ENCODE results near the gene USP40.

Gene USP40

DNA sequence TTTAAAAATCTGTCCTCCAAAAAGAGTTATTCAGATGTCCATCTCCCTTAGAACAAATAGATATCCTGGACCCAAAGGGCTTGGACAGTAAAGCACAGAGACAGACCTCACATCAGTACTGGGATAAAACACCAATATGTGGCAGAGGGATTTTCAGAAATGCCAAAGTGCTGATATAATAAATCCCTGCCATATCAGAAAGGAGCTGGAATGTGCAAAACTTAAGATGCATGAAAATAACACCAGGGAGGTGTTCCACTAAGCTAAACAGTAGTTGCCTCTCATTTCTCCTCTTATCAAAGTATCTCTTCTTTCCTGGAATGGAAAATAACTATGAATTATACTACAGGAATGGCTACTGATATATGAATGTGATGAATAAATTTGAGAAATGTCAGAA lies 13.2 kb downstream of the USP40 start:
- H2AFZ ChIP-seq (ENCODE audit: low read depth, low read length, severe bottlenecking) = no peak overlapping the region
- H3K79me2 ChIP-seq (ENCODE audit: insufficient read depth, low read length) = no peaks in the 10 kb centered on the region
- H3K4me3 ChIP-seq (ENCODE audit: insufficient read depth, low read length, poor library complexity, severe bottlenecking) = no peak overlapping the region
- H3K4me2 ChIP-seq (ENCODE audit: low read depth, low read length, poor library complexity, severe bottlenecking) = no peak overlapping the region
- TF ChIP-seq EZH2phosphoT487 (conservative IDR thresholded peaks at IDR 0.05; ENCODE audit: low read length) (no peak), CTCF (IDR thresholded peaks at IDR 0.05; ENCODE audit: insufficient read depth, low read length, poor library complexity, severe bottlenecking) (no peak)
- H3K27me3 ChIP-seq (ENCODE audit: low read length) = no peaks in the 10 kb centered on the region
- H3K9ac ChIP-seq (ENCODE audit: low read length) = no peak overlapping the region
- H3F3A ChIP-seq (ENCODE audit: insufficient read depth) = no peaks in the 10 kb centered on the region
- no peaks in the 10 kb centered on the region for H4K20me1 ChIP-seq (ENCODE audit: low read depth, low read length)
- no peaks in the 10 kb centered on the region for H3K9me3 ChIP-seq (ENCODE audit: insufficient read depth, low read length)
- H3K36me3 ChIP-seq (ENCODE audit: low read length) = no peaks in the 10 kb centered on the region
- H3K9me2 ChIP-seq (replicated peaks; ENCODE audit: insufficient read depth, low read length) = no peaks in the 10 kb centered on the region
- no peak overlapping the region for H3K27ac ChIP-seq (ENCODE audit: low read depth, low read length)

DNA sequence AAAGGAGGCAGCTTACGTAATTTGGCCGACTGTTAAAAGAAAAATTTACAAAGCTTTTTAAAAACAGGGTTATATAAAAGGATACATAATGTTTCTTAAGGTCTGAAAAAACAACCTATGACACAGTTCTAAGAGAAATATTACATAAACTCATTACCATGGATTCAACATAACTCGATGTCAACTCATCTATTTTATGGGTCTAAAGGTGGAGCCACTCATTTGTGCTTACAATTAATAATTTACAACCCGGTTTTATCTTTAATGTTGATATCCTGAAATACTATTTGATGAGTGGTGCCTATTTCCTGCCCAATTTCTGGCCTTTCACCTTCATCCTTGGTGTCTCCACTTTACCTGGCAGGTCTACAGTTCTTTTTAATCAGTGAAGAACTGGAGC lies 15.1 kb downstream of the USP40 start:
- H3K27me3 ChIP-seq (ENCODE audit: low read length) = no peaks in the 10 kb centered on the region
- no peak overlapping the region for H3K9ac ChIP-seq (ENCODE audit: low read length)
- no peak for TF ChIP-seq EZH2phosphoT487 (conservative IDR thresholded peaks at IDR 0.05; ENCODE audit: low read length)
- TF ChIP-seq CTCF (IDR thresholded peaks at IDR 0.05; ENCODE audit: insufficient read depth, low read length, poor library complexity, severe bottlenecking) = no peak
- H4K20me1 ChIP-seq (ENCODE audit: low read depth, low read length) = no peaks in the 10 kb centered on the region
- no peaks in the 10 kb centered on the region for H3K36me3 ChIP-seq (ENCODE audit: low read length)
- no peaks in the 10 kb centered on the region for H3K9me2 ChIP-seq (replicated peaks; ENCODE audit: insufficient read depth, low read length)
- no peak overlapping the region for H2AFZ ChIP-seq (ENCODE audit: low read depth, low read length, severe bottlenecking)
- no peaks in the 10 kb centered on the region for H3F3A ChIP-seq (ENCODE audit: insufficient read depth)
- no peaks in the 10 kb centered on the region for H3K79me2 ChIP-seq (ENCODE audit: insufficient read depth, low read length)
- no peak overlapping the region for H3K4me2 ChIP-seq (ENCODE audit: low read depth, low read length, poor library complexity, severe bottlenecking)
- no peak overlapping the region for H3K4me3 ChIP-seq (ENCODE audit: insufficient read depth, low read length, poor library complexity, severe bottlenecking)
- no peak overlapping the region for H3K27ac ChIP-seq (ENCODE audit: low read depth, low read length)
- H3K9me3 ChIP-seq (ENCODE audit: insufficient read depth, low read length) = no peaks in the 10 kb centered on the region

DNA sequence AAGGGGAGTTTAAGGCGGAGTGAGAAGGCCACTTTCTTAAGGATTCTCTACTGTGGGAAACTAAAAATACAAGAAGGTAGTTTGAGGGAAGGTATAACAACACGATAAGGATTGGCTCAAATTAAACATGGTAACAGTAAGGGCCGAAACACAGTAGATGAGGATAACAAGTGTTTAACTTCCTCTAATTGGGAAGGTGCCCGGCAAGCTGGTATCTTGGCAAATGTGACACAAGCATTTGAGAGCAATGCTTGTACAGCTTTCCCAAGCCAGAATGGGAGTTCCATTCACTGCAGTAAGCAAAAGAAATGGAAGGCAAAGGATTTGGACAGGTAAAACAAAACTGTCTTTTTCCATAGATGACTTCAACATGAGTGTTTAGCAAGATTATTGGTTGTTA lies 19.8 kb downstream of the USP40 start:
- Histone ChIP-seq H3K4me3 (ENCODE audit: insufficient read depth, low read length, poor library complexity, severe bottlenecking) (no peak overlapping the region), H3K27ac (ENCODE audit: low read depth, low read length) (no peak overlapping the region), H2AFZ (ENCODE audit: low read depth, low read length, severe bottlenecking) (no peak overlapping the region), H3K27me3 (ENCODE audit: low read length) (no peaks in the 10 kb centered on the region), H4K20me1 (ENCODE audit: low read depth, low read length) (no peaks in the 10 kb centered on the region), H3K4me2 (ENCODE audit: low read depth, low read length, poor library complexity, severe bottlenecking) (no peak overlapping the region), H3K9me2 (replicated peaks; ENCODE audit: insufficient read depth, low read length) (no peaks in the 10 kb centered on the region), H3K79me2 (ENCODE audit: insufficient read depth, low read length) (no peaks in the 10 kb centered on the region), H3K9me3 (ENCODE audit: insufficient read depth, low read length) (no peaks in the 10 kb centered on the region), H3K36me3 (ENCODE audit: low read length) (no peaks in the 10 kb centered on the region), H3F3A (ENCODE audit: insufficient read depth) (no peaks in the 10 kb centered on the region), H3K9ac (ENCODE audit: low read length) (no peak overlapping the region)
- TF ChIP-seq EZH2phosphoT487 (conservative IDR thresholded peaks at IDR 0.05; ENCODE audit: low read length) = no peak
- TF ChIP-seq CTCF (IDR thresholded peaks at IDR 0.05; ENCODE audit: insufficient read depth, low read length, poor library complexity, severe bottlenecking) = no peak

- H3K9ac ChIP-seq (ENCODE audit: low read length) = no peak overlapping the region
- H3K27me3 ChIP-seq (ENCODE audit: low read length) = no peaks in the 10 kb centered on the region
- H3K27ac ChIP-seq (ENCODE audit: low read depth, low read length) = no peak overlapping the region
- no peak overlapping the region for H3K4me2 ChIP-seq (ENCODE audit: low read depth, low read length, poor library complexity, severe bottlenecking)
- no peaks in the 10 kb centered on the region for H3K9me2 ChIP-seq (replicated peaks; ENCODE audit: insufficient read depth, low read length)
- H3K79me2 ChIP-seq (ENCODE audit: insufficient read depth, low read length) = no peaks in the 10 kb centered on the region
- no peaks in the 10 kb centered on the region for H3K9me3 ChIP-seq (ENCODE audit: insufficient read depth, low read length)
- no peak overlapping the region for H3K4me3 ChIP-seq (ENCODE audit: insufficient read depth, low read length, poor library complexity, severe bottlenecking)
- TF ChIP-seq CTCF (IDR thresholded peaks at IDR 0.05; ENCODE audit: insufficient read depth, low read length, poor library complexity, severe bottlenecking) (no peak), EZH2phosphoT487 (conservative IDR thresholded peaks at IDR 0.05; ENCODE audit: low read length) (no peak)
- no peak overlapping the region for H2AFZ ChIP-seq (ENCODE audit: low read depth, low read length, severe bottlenecking)
- no peaks in the 10 kb centered on the region for H4K20me1 ChIP-seq (ENCODE audit: low read depth, low read length)
- no peaks in the 10 kb centered on the region for H3F3A ChIP-seq (ENCODE audit: insufficient read depth)
- no peaks in the 10 kb centered on the region for H3K36me3 ChIP-seq (ENCODE audit: low read length)
These were observed 20.5 kb downstream of the USP40 start for GRCh38 chr2:233546101-233546500.
